SU-DHL-6 (cell line): ENCODE data around the gene MAP6D1.

Experiments
- CTCF ChIP-seq: fragments of 200-600 bp; sonication (generic); IDR thresholded peaks from one replicate; pipeline ENCODE4 v1.5.1; 2017; ENCODE audit warnings: antibody characterized with exemption, mild to moderate bottlenecking, low read length, moderate library complexity; ENCODE audit not compliant: insufficient read depth, poor library complexity, severe bottlenecking
- EZH2phosphoT487 ChIP-seq: fragments of 200-600 bp; sonication (generic), shearing (Covaris generic); conservative IDR thresholded peaks from 2 replicates; pipeline ENCODE4 v1.6.1; 2018; ENCODE audit warnings: mild to moderate bottlenecking, antibody characterized with exemption, low read length, moderate library complexity, mixed read lengths

DNA sequence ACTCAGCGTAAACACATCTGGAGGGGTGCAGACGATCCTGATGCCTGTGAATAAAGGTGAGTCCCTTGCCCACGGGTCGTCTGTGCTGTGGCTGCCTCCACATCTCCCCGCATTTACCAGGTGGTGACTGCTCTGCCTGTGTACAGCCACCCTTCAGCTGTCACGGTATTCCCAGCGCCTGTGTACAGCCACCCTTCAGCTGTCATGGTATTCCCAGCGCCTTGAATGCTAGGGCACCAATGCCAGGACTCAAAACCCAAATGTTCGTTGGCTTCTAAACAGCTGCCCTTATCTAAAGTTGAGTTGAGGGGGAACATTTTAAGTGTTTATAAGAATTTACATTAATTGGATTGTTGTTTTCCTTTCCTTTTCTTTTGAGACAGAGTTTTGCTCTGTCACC, 27.4 kb downstream of the MAP6D1 start:
- TF ChIP-seq EZH2phosphoT487 (no peak), CTCF (no peak)
